Liver (tissue), 9 donors: ENCODE data around the gene ITCH. TPM values are rescaled to one million over a fixed set of nuclear protein-coding genes. Genes with fewer than 3 reads are reported as not detected.

Experiments used
- DNase-seq: peaks from one replicate; pipeline ENCODE4 v3.0.0-alpha.2; 2017; ENCODE audit warnings: low spot score
- H3K27ac ChIP-seq, 2 donors: one replicate each; pipeline ENCODE4 v1.7.0; 2013; ENCODE audit warnings: inconsistent platforms in 2 of 2, low read length in 2 of 2, control low read depth in 1 of 2, low read depth in 1 of 2, mild to moderate bottlenecking in 1 of 2
- H3K27me3 ChIP-seq, 4 donors: one replicate each; pipeline versions ENCODE4 v1.6.1 to v1.7.0; 2013; ENCODE audit warnings: low read length in 3 of 4, inconsistent platforms in 1 of 4, mild to moderate bottlenecking in 1 of 4, moderate library complexity in 1 of 4; ENCODE audit not compliant: control insufficient read depth in 4 of 4, insufficient read depth in 4 of 4
- H3K36me3 ChIP-seq, 4 donors: one replicate each; pipeline versions ENCODE4 v1.6.1 to v1.7.0; 2013; ENCODE audit warnings: low read length in 3 of 4, mild to moderate bottlenecking in 3 of 4, low read depth in 1 of 4, moderate library complexity in 1 of 4; ENCODE audit not compliant: control insufficient read depth in 4 of 4, insufficient read depth in 3 of 4
- H3K4me1 ChIP-seq, 4 donors: one replicate each; pipeline versions ENCODE4 v1.6.1 to v1.7.0; 2013; ENCODE audit warnings: low read length in 3 of 4, mild to moderate bottlenecking in 3 of 4, moderate library complexity in 1 of 4; ENCODE audit not compliant: control insufficient read depth in 4 of 4, insufficient read depth in 4 of 4
- H3K4me3 ChIP-seq, 3 donors: one replicate each; pipeline versions ENCODE4 v1.6.1 to v1.7.0; 2013; ENCODE audit warnings: low read length in 3 of 3, control low read depth in 1 of 3, low read depth in 1 of 3, mild to moderate bottlenecking in 1 of 3
- H3K9ac ChIP-seq, 2 donors: one replicate each; pipeline ENCODE4 v1.7.0; 2013; ENCODE audit warnings: low read length in 2 of 2, mild to moderate bottlenecking in 2 of 2, moderate library complexity in 2 of 2, control low read depth in 1 of 2, low read depth in 1 of 2
- H3K9me3 ChIP-seq, 4 donors: one replicate each; pipeline versions ENCODE4 v1.6.1 to v1.7.0; 2013; ENCODE audit warnings: low read length in 3 of 4; ENCODE audit not compliant: control insufficient read depth in 4 of 4
- ATF3 ChIP-seq: IDR thresholded peaks from 2 replicates; pipeline ENCODE4 v1.6.1; 2016; ENCODE audit warnings: antibody characterized with exemption
- CTCF ChIP-seq: fragments of 150-350 bp; IDR thresholded peaks from 2 replicates; pipeline ENCODE4 v1.5.1; 2017; ENCODE audit warnings: improper control_type of control experiment, low read depth, low read length; ENCODE audit not compliant: missing input control
- EGR1 ChIP-seq, 2 donors: IDR thresholded peaks; 2 replicates each; pipeline ENCODE4 v1.6.1; 2016 to 2018; ENCODE audit warnings: antibody characterized with exemption in 2 of 2, low read depth in 2 of 2
- FOXA1 ChIP-seq: IDR thresholded peaks from 2 replicates; pipeline ENCODE4 v1.6.1; 2016; ENCODE audit warnings: antibody characterized with exemption
- FOXA2 ChIP-seq: IDR thresholded peaks from 2 replicates; pipeline ENCODE4 v1.6.1; 2016; ENCODE audit warnings: antibody characterized with exemption
- GABPA ChIP-seq, 2 donors: IDR thresholded peaks in 1 of 2; conservative IDR thresholded peaks in 1 of 2; 2 replicates each; pipeline ENCODE4 v1.6.1; 2016; ENCODE audit warnings: antibody characterized with exemption in 2 of 2, mild to moderate bottlenecking in 1 of 2, moderate library complexity in 1 of 2
- HNF4A ChIP-seq, 2 donors: conservative IDR thresholded peaks; 2 replicates each; pipeline ENCODE4 v1.6.1; 2016; ENCODE audit warnings: antibody characterized with exemption in 2 of 2, mild to moderate bottlenecking in 2 of 2
- JUND ChIP-seq, 2 donors: IDR thresholded peaks; 2 replicates each; pipeline ENCODE4 v1.6.1; 2016; ENCODE audit warnings: antibody characterized with exemption in 2 of 2
- MAX ChIP-seq: IDR thresholded peaks from 2 replicates; pipeline ENCODE4 v1.6.1; 2016; ENCODE audit warnings: antibody characterized with exemption
- NR2F2 ChIP-seq: IDR thresholded peaks from 2 replicates; pipeline ENCODE4 v1.6.1; 2016; ENCODE audit warnings: antibody characterized with exemption
- RAD21 ChIP-seq, 2 donors: IDR thresholded peaks; 2 replicates each; pipeline ENCODE4 v1.6.1; 2016; ENCODE audit warnings: antibody characterized with exemption in 2 of 2, mild to moderate bottlenecking in 2 of 2
- RXRA ChIP-seq, 2 donors: IDR thresholded peaks; 2 replicates each; pipeline ENCODE4 v1.6.1; 2017 to 2018; ENCODE audit warnings: antibody characterized with exemption in 2 of 2, mild to moderate bottlenecking in 1 of 2
- SP1 ChIP-seq: IDR thresholded peaks from 2 replicates; pipeline ENCODE4 v1.6.1; 2018; ENCODE audit warnings: antibody characterized with exemption, mild to moderate bottlenecking
- TAF1 ChIP-seq: conservative IDR thresholded peaks from 2 replicates; pipeline ENCODE4 v1.6.1; 2016; ENCODE audit warnings: antibody characterized with exemption, mild to moderate bottlenecking
- YY1 ChIP-seq: IDR thresholded peaks from 2 replicates; pipeline ENCODE4 v1.6.1; 2016; ENCODE audit warnings: antibody characterized with exemption, mild to moderate bottlenecking
- ZBTB33 ChIP-seq: IDR thresholded peaks from 2 replicates; pipeline ENCODE4 v1.6.1; 2016; ENCODE audit warnings: antibody characterized with exemption
- WGBS: extraction: QIAGEN DNeasy Blood & Tissue Kit; methylation state at CpG from one replicate; pipeline ENCODE4 v1.1.7; 2013; 5-methylcytosine and 5-hydroxymethylcytosine counted together
- polyA plus RNA-seq, 2 donors: library from polyadenylated mRNA; stranded (reverse) in 1 of 2; unstranded in 1 of 2; fragments of 200-250 nt in 1 of 2; fragments of >200 nt in 1 of 2; fragmentation: Nextera tagmentation in 1 of 2; extraction: Ambion mirVana in 1 of 2; gene quantifications; one replicate each; pipeline versions ENCODE4 v1.2.1 to v1.2.3, GENCODE V29; 2013 to 2015
- total RNA-seq, 2 donors: library from RNA; depleted of rRNA; stranded (reverse); fragments of >200 nt; gene quantifications; one replicate each; pipeline ENCODE4 v1.2.3, GENCODE V29; 2014
- donor health status: healthy.
- donor health status: healthy.
- donor health status: healthy.
- donor health status: healthy.
- donor health status: healthy.

ITCH gene
- total and polyA plus RNA-seq, 4 donors: 14.3 to 85.3 (median 25.8) TPM

GRCh38 chr20:34452281-34452982, 89.4 kb downstream of the ITCH start:
- no peak for DNase-seq
- Histone ChIP-seq H3K4me1 (no peaks in the 10 kb centered on the region), H3K9me3 (no peaks in the 10 kb centered on the region), H3K27ac (no peak overlapping the region), H3K4me3 (no peak overlapping the region), H3K27me3 (no peaks in the 10 kb centered on the region), H3K9ac (no peak overlapping the region), H3K36me3 (peaks cover 9 to 55% (median 44%) of the 10 kb centered on the region in 4 donors)
- TF ChIP-seq RAD21 (IDR thresholded peaks at IDR 0.05) (no peak), JUND (IDR thresholded peaks at IDR 0.05) (no peak), FOXA2 (no peak), RXRA (IDR thresholded peaks at IDR 0.05) (no peak), HNF4A (conservative IDR thresholded peaks at IDR 0.05) (no peak), CTCF (no peak), NR2F2 (no peak), SP1 (no peak), GABPA (IDR thresholded peaks at IDR 0.05 in 1 of 2, conservative IDR thresholded peaks at IDR 0.05 in 1 of 2) (no peak), YY1 (no peak), MAX (no peak)
- 88% methylated on average over 2 of the region's 2 CpGs for WGBS

- TF ChIP-seq TAF1 (no peak), ATF3 (no peak), FOXA1 (no peak), NR2F2 (no peak), EGR1 (IDR thresholded peaks at IDR 0.05; ENCODE audit: low read depth in 2 of 2) (no peak)
- Histone ChIP-seq H3K4me3 (no peak overlapping the region), H3K4me1 (peaks cover 0 to 3% (median 0%) of the 10 kb centered on the region in 4 donors), H3K9me3 (no peaks in the 10 kb centered on the region), H3K36me3 (peaks cover 8 to 57% (median 42%) of the 10 kb centered on the region in 4 donors), H3K27ac (no peak overlapping the region), H3K9ac (no peak overlapping the region), H3K27me3 (no peaks in the 10 kb centered on the region)
- DNase-seq: no peak
- 75% methylated on average over 3 of the region's 3 CpGs for WGBS
Observed at GRCh38 chr20:34458631-34459030, 95.6 kb downstream of the ITCH start.

- H3K9ac ChIP-seq: no peak overlapping the region
- no peaks in the 10 kb centered on the region for H3K27me3 ChIP-seq
- DNase-seq: no peak
- H3K36me3 ChIP-seq: peaks cover 8 to 57% (median 43%) of the 10 kb centered on the region in 4 donors
- no peak overlapping the region for H3K4me3 ChIP-seq
- TF ChIP-seq ZBTB33 (no peak), NR2F2 (peak; percentile 77)
- H3K4me1 ChIP-seq: peaks cover 0 to 3% (median 0%) of the 10 kb centered on the region in 4 donors
- WGBS: 76% methylated on average over 5 of the region's 5 CpGs
- H3K9me3 ChIP-seq: no peaks in the 10 kb centered on the region
- H3K27ac ChIP-seq: no peak overlapping the region
Observed at GRCh38 chr20:34459209-34459897, 96.3 kb downstream of the ITCH start.
